AG09309 (cell line): Measurements from ENCODE around the gene CPEB3.

Source experiments
- DNase-seq: peaks from one replicate; pipeline ENCODE4 v3.0.0-alpha.2; 2010; ENCODE audit warnings: low read depth
- H3K4me3 ChIP-seq: 2 replicates; pipeline ENCODE4 v1.5.1; 2011; ENCODE audit warnings: mild to moderate bottlenecking, low read depth, low read length, moderate library complexity; ENCODE audit not compliant: control insufficient read depth
- CTCF ChIP-seq: IDR thresholded peaks from 2 replicates; pipeline ENCODE4 v1.5.1; 2011; ENCODE audit warnings: mild to moderate bottlenecking, low read depth, low read length, inconsistent platforms; ENCODE audit not compliant: insufficient read depth, control insufficient read depth; ENCODE audit errors: missing control alignments

CPEB3 gene

GRCh38 chr10:92087750-92088395, 203.0 kb downstream of the CPEB3 start:
- DNase-seq: peak; percentile 49
- TF ChIP-seq CTCF: peak; percentile 78
- no peak overlapping the region for H3K4me3 ChIP-seq

- no peak for TF ChIP-seq CTCF
- H3K4me3 ChIP-seq: no peak overlapping the region
- no peak for DNase-seq
Measured at GRCh38 chr10:92082583-92083280, 208.1 kb downstream of the CPEB3 start.

- TF ChIP-seq CTCF: no peak
- H3K4me3 ChIP-seq: no peak overlapping the region
- DNase-seq: no peak
Measured at GRCh38 chr10:92081641-92082040, 209.2 kb downstream of the CPEB3 start.

GRCh38 chr10:92080244-92080643, 210.6 kb downstream of the CPEB3 start:
- no peak for TF ChIP-seq CTCF
- no peak for DNase-seq
- no peak overlapping the region for H3K4me3 ChIP-seq

GRCh38 chr10:92079003-92079402, 211.9 kb downstream of the CPEB3 start:
- no peak for TF ChIP-seq CTCF
- no peak overlapping the region for H3K4me3 ChIP-seq
- no peak for DNase-seq

GRCh38 chr10:92076722-92077121, 214.2 kb downstream of the CPEB3 start:
- no peak for DNase-seq
- H3K4me3 ChIP-seq: no peak overlapping the region
- no peak for TF ChIP-seq CTCF
